HepG2 (cell line): ENCODE results near the gene PHF23. TPM values are rescaled to one million over a fixed set of nuclear protein-coding genes. Genes with fewer than 3 reads are reported as not detected.
A peak's percentile ranks its signal among the peaks of the same experiment; 100 is the strongest.

Source experiments
- ETV6 ChIP-seq: sonication (generic); formaldehyde crosslinking; conservative IDR thresholded peaks from 2 replicates; pipeline ENCODE4 v1.4.0; 2020; ENCODE audit warnings: missing genetic modification reagents
- MED1 ChIP-seq: sonication (generic); formaldehyde crosslinking; IDR thresholded peaks from 2 replicates; pipeline ENCODE4 v1.4.0; 2020; ENCODE audit warnings: missing genetic modification reagents
- SIX4 ChIP-seq: sonication (generic); formaldehyde crosslinking; IDR thresholded peaks from 2 replicates; pipeline ENCODE4 v1.4.0; 2020; ENCODE audit warnings: missing genetic modification reagents
- YEATS2 ChIP-seq: sonication (generic); formaldehyde crosslinking; IDR thresholded peaks from 2 replicates; pipeline ENCODE4 v1.4.0; 2020; ENCODE audit warnings: missing genetic modification reagents, borderline replicate concordance
- ZNF451 ChIP-seq: sonication (generic); formaldehyde crosslinking; IDR thresholded peaks from 2 replicates; pipeline ENCODE4 v1.5.0; 2020; ENCODE audit warnings: mild to moderate bottlenecking, missing genetic modification reagents
- ZNF543 ChIP-seq: sonication (generic); formaldehyde crosslinking; IDR thresholded peaks from 2 replicates; pipeline ENCODE4 v1.4.0; 2020; ENCODE audit warnings: mild to moderate bottlenecking, missing genetic modification reagents
- ZNF672 ChIP-seq: sonication (generic); formaldehyde crosslinking; IDR thresholded peaks from 2 replicates; pipeline ENCODE4 v1.8.1; 2022; ENCODE audit warnings: missing genetic modification reagents
- polyA plus RNA-seq, 8 experiments: library from polyadenylated mRNA; depleted of rRNA in 3 of 8; stranded (reverse) in 7 of 8; unstranded in 1 of 8; fragments of >200 nt; fragmentation: Illumina TruSeq in 4 of 8; extraction: Trizol in 4 of 8; gene quantifications; 2 replicates each; pipeline versions ENCODE4 v1.2.1 to v1.2.3, GENCODE V29; 2011 to 2016; ENCODE audit warnings: low read depth in 4 of 8, missing spikeins in 1 of 8, mixed read lengths in 1 of 8; ENCODE audit not compliant: insufficient read depth in 1 of 8
- total RNA-seq, 5 experiments: library from RNA; depleted of rRNA; stranded (reverse); fragments of >200 nt; fragmentation: Illumina TruSeq; extraction: Trizol; gene quantifications; 2 replicates each; pipeline ENCODE4 v1.2.3, GENCODE V29; 2016; ENCODE audit warnings: low read depth in 1 of 5
- TF ChIP-seq, protein P1 (sequence below), 2 experiments: sonication (generic) in 1 of 2; formaldehyde crosslinking in 1 of 2; IDR thresholded peaks; 2 replicates each; pipeline versions ENCODE4 v1.5.1 to v1.6.1; 2011 to 2020; ENCODE audit warnings: borderline replicate concordance in 1 of 2, low read depth in 1 of 2, low read length in 1 of 2, mild to moderate bottlenecking in 1 of 2, missing genetic modification reagents in 1 of 2, moderate library complexity in 1 of 2
- TF ChIP-seq, protein P2 (sequence below): sonication (generic); formaldehyde crosslinking; IDR thresholded peaks from 2 replicates; pipeline ENCODE4 v1.4.0; 2020; ENCODE audit warnings: missing genetic modification reagents
- TF ChIP-seq, protein P3 (sequence below): sonication (generic); formaldehyde crosslinking; IDR thresholded peaks from 2 replicates; pipeline ENCODE4 v1.4.0; 2020; ENCODE audit warnings: missing genetic modification reagents
- TF ChIP-seq, protein P4 (sequence below): sonication (generic); formaldehyde crosslinking; IDR thresholded peaks from 2 replicates; pipeline ENCODE4 v1.4.0; 2020; ENCODE audit warnings: missing genetic modification reagents, mild to moderate bottlenecking, borderline replicate concordance
- TF ChIP-seq, protein P5 (sequence below), 2 experiments: sonication (generic) in 1 of 2; formaldehyde crosslinking in 1 of 2; IDR thresholded peaks; 2 replicates each; pipeline versions ENCODE4 v1.4.0 to v1.6.1; 2016 to 2020; ENCODE audit warnings: borderline replicate concordance in 1 of 2, low read depth in 1 of 2, mild to moderate bottlenecking in 1 of 2, missing genetic modification reagents in 1 of 2
- TF ChIP-seq, protein P6 (sequence below): sonication (generic); formaldehyde crosslinking; IDR thresholded peaks from 2 replicates; pipeline ENCODE4 v1.5.0; 2020; ENCODE audit warnings: missing genetic modification reagents

PHF23 gene
- total and polyA plus RNA-seq, 2 of the 13 experiments (the other 11 are each of a cell fraction or from before 2014, with no cell fraction given): 27.6 to 33.2 TPM

DNA sequence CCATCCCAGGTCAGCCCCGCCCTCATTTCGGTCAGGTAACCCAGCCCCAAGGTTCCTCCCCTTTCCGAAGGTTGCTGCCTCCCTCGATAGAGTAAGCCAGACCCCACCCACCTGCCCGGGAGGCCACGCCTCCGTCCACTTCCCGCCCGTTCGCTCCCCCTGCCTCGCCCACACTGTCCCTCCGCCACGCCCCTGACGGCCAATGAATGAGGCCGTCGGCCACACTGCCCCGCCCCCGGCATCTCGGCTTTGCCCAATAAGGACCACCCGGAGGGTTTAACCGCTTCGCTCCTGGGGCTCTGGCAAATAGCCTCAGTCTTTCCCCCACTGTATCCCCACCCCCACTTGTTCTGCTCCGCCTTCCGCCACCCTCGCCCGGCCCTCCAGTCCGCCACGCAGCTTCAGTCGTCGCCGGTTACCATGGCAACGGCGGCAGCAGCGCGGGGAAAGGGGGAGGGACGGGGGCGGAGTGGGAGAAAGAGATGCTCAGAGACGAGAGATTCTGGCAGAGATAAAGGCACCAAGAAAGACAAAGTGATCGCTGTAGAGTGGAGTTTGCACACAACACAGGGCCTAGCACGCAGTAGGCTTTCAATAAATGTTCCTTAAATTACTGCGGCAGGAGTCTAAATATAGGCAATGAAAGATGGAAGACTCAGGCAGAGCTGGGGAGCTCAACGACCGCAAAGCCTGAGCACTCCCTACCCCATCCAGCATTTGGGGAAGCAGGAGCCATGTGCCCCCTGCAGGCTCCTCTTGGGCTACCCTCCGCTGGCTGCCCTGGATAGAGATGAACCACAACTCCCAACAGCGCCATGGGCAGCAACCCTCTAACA is 24.7 kb downstream of the PHF23 start (continued):
- TF ChIP-seq, protein P1, sequence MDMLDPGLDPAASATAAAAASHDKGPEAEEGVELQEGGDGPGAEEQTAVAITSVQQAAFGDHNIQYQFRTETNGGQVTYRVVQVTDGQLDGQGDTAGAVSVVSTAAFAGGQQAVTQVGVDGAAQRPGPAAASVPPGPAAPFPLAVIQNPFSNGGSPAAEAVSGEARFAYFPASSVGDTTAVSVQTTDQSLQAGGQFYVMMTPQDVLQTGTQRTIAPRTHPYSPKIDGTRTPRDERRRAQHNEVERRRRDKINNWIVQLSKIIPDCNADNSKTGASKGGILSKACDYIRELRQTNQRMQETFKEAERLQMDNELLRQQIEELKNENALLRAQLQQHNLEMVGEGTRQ (IDR thresholded peaks at IDR 0.05; ENCODE audit: low read depth, low read length): 0 out of 2 replicates have a peak, but pooled peaks have one; percentile 11
- TF ChIP-seq, protein P1 (CRISPR knock-in tag; IDR thresholded peaks at IDR 0.05; ENCODE audit: borderline replicate concordance): no peak; the same call in 1 of the 2 replicates
- TF ChIP-seq ZNF672 (CRISPR knock-in tag): no peak
- TF ChIP-seq SIX4 (CRISPR knock-in tag): no peak
- TF ChIP-seq, protein P2, sequence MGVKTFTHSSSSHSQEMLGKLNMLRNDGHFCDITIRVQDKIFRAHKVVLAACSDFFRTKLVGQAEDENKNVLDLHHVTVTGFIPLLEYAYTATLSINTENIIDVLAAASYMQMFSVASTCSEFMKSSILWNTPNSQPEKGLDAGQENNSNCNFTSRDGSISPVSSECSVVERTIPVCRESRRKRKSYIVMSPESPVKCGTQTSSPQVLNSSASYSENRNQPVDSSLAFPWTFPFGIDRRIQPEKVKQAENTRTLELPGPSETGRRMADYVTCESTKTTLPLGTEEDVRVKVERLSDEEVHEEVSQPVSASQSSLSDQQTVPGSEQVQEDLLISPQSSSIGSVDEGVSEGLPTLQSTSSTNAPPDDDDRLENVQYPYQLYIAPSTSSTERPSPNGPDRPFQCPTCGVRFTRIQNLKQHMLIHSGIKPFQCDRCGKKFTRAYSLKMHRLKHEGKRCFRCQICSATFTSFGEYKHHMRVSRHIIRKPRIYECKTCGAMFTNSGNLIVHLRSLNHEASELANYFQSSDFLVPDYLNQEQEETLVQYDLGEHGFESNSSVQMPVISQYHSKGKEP (CRISPR knock-in tag): no peak
- TF ChIP-seq, protein P3, sequence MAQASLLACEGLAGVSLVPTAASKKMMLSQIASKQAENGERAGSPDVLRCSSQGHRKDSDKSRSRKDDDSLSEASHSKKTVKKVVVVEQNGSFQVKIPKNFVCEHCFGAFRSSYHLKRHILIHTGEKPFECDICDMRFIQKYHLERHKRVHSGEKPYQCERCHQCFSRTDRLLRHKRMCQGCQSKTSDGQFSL (CRISPR knock-in tag): no peak
- TF ChIP-seq, protein P4, sequence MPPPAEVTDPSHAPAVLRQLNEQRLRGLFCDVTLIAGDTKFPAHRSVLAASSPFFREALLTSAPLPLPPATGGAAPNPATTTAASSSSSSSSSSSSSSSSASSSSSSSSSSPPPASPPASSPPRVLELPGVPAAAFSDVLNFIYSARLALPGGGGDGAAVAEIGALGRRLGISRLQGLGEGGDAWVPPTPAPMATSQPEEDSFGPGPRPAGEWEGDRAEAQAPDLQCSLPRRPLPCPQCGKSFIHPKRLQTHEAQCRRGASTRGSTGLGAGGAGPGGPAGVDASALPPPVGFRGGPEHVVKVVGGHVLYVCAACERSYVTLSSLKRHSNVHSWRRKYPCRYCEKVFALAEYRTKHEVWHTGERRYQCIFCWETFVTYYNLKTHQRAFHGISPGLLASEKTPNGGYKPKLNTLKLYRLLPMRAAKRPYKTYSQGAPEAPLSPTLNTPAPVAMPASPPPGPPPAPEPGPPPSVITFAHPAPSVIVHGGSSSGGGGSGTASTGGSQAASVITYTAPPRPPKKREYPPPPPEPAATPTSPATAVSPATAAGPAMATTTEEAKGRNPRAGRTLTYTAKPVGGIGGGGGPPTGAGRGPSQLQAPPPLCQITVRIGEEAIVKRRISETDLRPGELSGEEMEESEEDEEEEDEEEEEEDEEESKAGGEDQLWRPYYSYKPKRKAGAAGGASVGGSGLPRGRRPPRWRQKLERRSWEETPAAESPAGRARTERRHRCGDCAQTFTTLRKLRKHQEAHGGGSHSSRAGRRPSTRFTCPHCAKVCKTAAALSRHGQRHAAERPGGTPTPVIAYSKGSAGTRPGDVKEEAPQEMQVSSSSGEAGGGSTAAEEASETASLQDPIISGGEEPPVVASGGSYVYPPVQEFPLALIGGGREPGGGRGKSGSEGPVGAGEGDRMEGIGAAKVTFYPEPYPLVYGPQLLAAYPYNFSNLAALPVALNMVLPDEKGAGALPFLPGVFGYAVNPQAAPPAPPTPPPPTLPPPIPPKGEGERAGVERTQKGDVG: no peak
- TF ChIP-seq ETV6 (CRISPR knock-in tag): no peak
- TF ChIP-seq ZNF451 (CRISPR knock-in tag): no peak
- TF ChIP-seq, protein P5, sequence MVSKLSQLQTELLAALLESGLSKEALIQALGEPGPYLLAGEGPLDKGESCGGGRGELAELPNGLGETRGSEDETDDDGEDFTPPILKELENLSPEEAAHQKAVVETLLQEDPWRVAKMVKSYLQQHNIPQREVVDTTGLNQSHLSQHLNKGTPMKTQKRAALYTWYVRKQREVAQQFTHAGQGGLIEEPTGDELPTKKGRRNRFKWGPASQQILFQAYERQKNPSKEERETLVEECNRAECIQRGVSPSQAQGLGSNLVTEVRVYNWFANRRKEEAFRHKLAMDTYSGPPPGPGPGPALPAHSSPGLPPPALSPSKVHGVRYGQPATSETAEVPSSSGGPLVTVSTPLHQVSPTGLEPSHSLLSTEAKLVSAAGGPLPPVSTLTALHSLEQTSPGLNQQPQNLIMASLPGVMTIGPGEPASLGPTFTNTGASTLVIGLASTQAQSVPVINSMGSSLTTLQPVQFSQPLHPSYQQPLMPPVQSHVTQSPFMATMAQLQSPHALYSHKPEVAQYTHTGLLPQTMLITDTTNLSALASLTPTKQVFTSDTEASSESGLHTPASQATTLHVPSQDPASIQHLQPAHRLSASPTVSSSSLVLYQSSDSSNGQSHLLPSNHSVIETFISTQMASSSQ (IDR thresholded peaks at IDR 0.05; ENCODE audit: low read depth): no peak
- TF ChIP-seq, protein P5 (CRISPR knock-in tag; IDR thresholded peaks at IDR 0.05; ENCODE audit: borderline replicate concordance): peak; percentile 57; the same call in 1 of the 2 replicates
- TF ChIP-seq MED1 (CRISPR knock-in tag): peak; percentile 27; the same call in 1 of the 2 replicates
- TF ChIP-seq ZNF543 (CRISPR knock-in tag): 0 out of 2 replicates have a peak, but pooled peaks have one; percentile 31
- TF ChIP-seq YEATS2 (CRISPR knock-in tag): 0 out of 2 replicates have a peak, but pooled peaks have one; percentile 9
- TF ChIP-seq, protein P6, sequence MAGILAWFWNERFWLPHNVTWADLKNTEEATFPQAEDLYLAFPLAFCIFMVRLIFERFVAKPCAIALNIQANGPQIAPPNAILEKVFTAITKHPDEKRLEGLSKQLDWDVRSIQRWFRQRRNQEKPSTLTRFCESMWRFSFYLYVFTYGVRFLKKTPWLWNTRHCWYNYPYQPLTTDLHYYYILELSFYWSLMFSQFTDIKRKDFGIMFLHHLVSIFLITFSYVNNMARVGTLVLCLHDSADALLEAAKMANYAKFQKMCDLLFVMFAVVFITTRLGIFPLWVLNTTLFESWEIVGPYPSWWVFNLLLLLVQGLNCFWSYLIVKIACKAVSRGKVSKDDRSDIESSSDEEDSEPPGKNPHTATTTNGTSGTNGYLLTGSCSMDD (CRISPR knock-in tag): no peak
